OCI-LY1 (cell line): ENCODE measurements around the gene PAX6.

Experiments
- EZH2 ChIP-seq: fragments of 200-600 bp; sonication (generic), shearing (Covaris generic); IDR thresholded peaks from 2 replicates; pipeline ENCODE4 v1.8.0; 2017; ENCODE audit warnings: borderline replicate concordance, mixed run types, mild to moderate bottlenecking, antibody characterized with exemption, low read length, moderate library complexity, mixed read lengths
- TF ChIP-seq, protein P1 (sequence below): fragments of 200-600 bp; sonication (generic), shearing (Covaris generic); IDR thresholded peaks from 2 replicates; pipeline ENCODE4 v1.5.1; 2017; ENCODE audit warnings: mild to moderate bottlenecking, antibody characterized with exemption, low read length, moderate library complexity, mixed read lengths

DNA sequence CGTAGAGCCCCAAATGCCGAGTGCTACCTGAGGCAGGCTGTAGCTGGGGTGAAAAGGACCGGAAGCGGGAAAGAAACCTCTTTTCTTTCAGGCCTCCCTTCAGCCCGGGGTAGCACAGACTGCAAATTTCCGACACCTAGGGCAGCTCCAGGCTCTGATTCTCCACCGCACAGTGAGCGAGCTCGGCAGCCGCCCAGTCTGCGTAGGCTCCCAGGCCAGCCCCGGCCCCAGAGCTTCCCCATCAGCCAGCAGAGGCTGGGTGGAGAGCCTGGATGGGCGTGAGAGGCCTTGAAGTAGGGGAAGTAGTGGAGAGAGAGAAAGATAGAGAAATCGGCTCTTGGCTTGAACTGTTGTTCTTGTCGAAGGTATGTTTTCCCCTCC, 9.3 kb upstream of the PAX6 start:
- no peak for TF ChIP-seq EZH2
- TF ChIP-seq, protein P1, sequence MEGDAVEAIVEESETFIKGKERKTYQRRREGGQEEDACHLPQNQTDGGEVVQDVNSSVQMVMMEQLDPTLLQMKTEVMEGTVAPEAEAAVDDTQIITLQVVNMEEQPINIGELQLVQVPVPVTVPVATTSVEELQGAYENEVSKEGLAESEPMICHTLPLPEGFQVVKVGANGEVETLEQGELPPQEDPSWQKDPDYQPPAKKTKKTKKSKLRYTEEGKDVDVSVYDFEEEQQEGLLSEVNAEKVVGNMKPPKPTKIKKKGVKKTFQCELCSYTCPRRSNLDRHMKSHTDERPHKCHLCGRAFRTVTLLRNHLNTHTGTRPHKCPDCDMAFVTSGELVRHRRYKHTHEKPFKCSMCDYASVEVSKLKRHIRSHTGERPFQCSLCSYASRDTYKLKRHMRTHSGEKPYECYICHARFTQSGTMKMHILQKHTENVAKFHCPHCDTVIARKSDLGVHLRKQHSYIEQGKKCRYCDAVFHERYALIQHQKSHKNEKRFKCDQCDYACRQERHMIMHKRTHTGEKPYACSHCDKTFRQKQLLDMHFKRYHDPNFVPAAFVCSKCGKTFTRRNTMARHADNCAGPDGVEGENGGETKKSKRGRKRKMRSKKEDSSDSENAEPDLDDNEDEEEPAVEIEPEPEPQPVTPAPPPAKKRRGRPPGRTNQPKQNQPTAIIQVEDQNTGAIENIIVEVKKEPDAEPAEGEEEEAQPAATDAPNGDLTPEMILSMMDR = no peak
